Measurements from ENCODE around the gene GALM.

- TF ChIP-seq POLR2AphosphoS5 (IDR thresholded peaks at IDR 0.05; ENCODE audit: insufficient read depth, low read depth, low read length) (no peak), POLR2A (IDR thresholded peaks at IDR 0.05; ENCODE audit: low read depth, low read length) (no peak), MAX (IDR thresholded peaks at IDR 0.05; ENCODE audit: insufficient read depth, insufficient read length) (no peak), FOS (IDR thresholded peaks at IDR 0.05; ENCODE audit: borderline replicate concordance, insufficient read depth, low read length) (no peak)
- TF ChIP-seq, protein P1, sequence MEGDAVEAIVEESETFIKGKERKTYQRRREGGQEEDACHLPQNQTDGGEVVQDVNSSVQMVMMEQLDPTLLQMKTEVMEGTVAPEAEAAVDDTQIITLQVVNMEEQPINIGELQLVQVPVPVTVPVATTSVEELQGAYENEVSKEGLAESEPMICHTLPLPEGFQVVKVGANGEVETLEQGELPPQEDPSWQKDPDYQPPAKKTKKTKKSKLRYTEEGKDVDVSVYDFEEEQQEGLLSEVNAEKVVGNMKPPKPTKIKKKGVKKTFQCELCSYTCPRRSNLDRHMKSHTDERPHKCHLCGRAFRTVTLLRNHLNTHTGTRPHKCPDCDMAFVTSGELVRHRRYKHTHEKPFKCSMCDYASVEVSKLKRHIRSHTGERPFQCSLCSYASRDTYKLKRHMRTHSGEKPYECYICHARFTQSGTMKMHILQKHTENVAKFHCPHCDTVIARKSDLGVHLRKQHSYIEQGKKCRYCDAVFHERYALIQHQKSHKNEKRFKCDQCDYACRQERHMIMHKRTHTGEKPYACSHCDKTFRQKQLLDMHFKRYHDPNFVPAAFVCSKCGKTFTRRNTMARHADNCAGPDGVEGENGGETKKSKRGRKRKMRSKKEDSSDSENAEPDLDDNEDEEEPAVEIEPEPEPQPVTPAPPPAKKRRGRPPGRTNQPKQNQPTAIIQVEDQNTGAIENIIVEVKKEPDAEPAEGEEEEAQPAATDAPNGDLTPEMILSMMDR (IDR thresholded peaks at IDR 0.05; ENCODE audit: extremely low read depth in 1 of 2, insufficient read depth in 1 of 2, low read depth in 1 of 2, low read length in 2 of 2), result no peak
Measured at GRCh38 chr2:38735999-38736320, 70.0 kb downstream of the GALM start.

Measured in endothelial cell of umbilical vein (primary cell).